Head of caudate nucleus (tissue), 42 donors: ENCODE data around the gene IL17B.
A peak's percentile ranks its signal among the peaks of the same experiment; 100 is the strongest.

Experiments
- DNase-seq, 42 donors: peaks; one replicate each; pipeline versions ENCODE4 v3.0.0 to v3.0.0-alpha.2; 2020 to 2021; ENCODE audit warnings: mixed read lengths in 7 of 42
- intact Hi-C: fragments of 100-400 bp; cut with DNase I; formaldehyde crosslinking; loops from one replicate; pipeline ENCODE4 v1.15.0; 2022

IL17B gene

DNA sequence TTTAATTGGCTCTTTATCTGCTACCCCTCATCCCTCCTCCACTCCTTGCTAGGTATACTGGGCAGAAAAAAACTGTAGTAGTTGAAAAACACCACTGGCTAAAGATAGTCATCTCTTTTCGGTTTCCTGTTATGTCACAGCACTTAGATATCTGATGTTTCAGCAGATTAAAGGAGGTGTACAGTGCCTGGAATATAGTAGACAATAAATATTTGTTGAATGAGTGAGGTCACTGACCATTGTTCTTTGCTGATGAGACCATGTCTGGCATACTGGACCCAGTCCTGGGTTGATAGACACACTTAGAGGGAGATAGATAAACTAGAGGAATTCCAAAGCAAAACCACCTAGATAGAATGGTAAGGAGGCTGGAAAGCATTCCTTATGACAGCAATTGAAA lies 30.6 kb downstream of the IL17B start:
- no peak for DNase-seq
- intact Hi-C loops, result no loop called here

DNA sequence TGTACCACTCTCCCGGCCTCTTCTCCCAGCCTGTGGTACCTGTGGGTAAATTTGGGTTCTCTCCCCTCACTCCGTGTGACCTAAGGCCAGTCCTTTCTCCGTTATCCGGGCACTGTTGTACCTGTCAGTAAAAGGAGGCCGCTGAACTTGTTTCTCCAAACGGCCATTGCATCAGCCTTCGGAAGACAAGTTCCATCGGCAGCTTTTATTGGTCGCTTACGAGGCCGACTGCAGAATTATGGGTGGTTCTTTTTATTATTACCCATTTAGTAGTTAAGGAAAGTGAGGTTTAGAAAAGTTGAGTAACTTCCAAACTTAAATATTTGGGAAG lies 33.2 kb downstream of the IL17B start:
- peak in 9 of 42 donors; percentile 17 to 50 (median 34) for DNase-seq
- intact Hi-C loops, result no loop called here

DNA sequence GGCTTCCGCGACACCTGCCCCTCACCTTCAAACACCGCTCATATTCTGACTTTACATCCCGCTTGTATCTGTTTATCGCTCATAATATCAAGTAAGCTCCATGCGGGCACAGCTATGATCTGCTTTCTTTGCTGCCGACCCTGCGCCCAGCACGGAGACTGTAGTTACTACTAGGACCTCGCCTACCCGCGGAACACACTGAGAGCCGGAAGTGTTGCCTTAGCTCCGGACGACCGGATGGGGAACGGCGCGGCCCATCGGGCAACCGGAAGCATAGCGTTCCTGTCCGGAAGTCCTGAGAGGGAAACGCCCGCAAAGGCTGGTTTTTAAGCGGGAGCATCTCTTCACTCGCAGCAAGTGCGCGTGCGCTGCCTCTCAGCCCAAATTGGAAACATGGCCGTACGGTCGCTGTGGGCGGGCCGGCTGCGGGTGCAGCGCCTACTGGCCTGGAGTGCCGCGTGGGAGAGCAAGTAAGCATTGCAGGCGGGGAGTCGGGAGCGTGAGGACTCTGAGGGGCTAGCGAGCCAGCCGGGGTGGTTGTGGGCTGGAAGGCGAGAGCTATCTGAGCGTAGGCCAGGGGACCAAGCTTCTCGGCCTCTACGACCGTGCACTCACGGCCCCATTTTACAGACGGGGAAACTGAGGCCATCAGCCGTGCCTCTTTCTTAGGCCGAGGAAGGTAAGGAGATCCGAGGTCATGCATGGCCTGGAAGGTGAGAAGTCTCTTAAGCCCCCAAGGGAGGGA lies 33.8 kb downstream of the IL17B start, which contains the start of gene GRPEL2:
GRPEL2 (plus strand) TSS at position 353 of the 745 bp plus-strand sequence; CDS start at position 394, 41 bp downstream.
- intact Hi-C loops, result no loop called here
- peak; percentile 91 to 98 (median 96) for DNase-seq

DNA sequence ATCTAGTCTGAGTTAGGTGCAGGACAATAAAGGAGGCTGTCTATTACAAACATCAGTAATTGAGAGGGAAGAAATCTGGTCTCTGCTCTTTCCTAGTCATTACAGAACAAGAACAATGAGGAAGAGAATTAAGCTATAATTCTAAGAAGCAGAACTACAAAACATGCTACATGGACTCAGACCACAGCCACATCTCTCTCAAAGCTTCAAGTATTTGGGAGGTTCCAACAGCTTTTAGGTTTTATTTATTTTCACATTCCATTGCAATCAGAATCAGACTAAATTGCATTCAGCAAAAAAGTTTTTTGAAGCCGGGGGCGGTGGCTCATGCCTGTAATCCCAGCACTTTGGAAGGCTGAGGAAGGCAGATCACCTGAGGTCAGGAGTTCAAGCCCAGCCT lies 34.9 kb downstream of the IL17B start:
- intact Hi-C loops, result no loop called here
- DNase-seq, result no peak

GRCh38 chr5:149341876-149342275 lies 37.2 kb downstream of the IL17B start:
- intact Hi-C loops, result no loop called here
- DNase-seq, result no peak

GRCh38 chr5:149340920-149341319 lies 38.2 kb downstream of the IL17B start:
- DNase-seq, result no peak
- intact Hi-C loops, result no loop called here

DNA sequence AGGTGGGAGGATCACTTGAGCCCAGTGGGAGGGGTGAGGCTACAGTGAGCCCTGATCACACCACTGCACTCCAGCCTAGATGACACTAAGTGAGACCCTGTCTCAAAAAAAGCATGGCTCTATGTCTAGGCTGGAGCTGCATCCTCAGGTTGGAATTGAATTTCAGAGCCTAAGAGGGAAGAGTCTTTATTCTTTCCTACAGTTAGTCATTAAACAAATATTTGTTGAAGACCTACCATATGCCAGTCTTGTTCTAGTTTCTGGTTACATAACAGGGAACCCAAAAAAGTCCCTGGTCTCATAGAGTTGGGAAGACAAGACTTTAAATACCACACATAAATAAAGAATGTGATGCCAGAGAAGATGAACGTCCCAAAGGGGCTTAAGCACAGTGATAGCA lies 40.7 kb downstream of the IL17B start:
- intact Hi-C loops, result no loop called here
- DNase-seq, result no peak

- DNase-seq, result no peak
- intact Hi-C loops, result no loop called here
These were observed 41.4 kb downstream of the IL17B start for GRCh38 chr5:149337736-149338135.

GRCh38 chr5:149333711-149334443 lies 45.2 kb downstream of the IL17B start:
- intact Hi-C loops, result no loop called here
- no peak for DNase-seq

DNA sequence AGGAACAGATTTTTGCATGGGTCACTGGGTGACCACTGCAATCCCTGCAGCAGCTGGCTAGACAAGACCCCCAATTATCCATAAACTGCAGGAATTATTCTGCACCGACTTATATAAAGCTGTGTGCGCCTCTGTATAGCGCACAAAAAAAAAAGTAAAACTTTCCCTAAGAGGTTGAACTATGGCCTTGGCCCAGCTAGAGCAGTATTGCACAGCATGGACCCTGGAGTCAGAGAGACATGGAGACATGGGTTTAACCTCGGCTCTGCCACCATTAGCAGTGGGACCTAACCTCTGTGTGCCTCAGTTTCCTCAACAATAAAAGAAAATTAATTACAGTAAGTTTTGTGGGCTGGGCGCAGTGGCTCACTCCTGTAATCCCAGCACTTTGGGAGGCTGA lies 50.9 kb downstream of the IL17B start:
- intact Hi-C loops, result no loop called here
- no peak for DNase-seq

- intact Hi-C loops, result no loop called here
- no peak for DNase-seq
These were observed 52.5 kb downstream of the IL17B start for GRCh38 chr5:149326611-149327010.

DNA sequence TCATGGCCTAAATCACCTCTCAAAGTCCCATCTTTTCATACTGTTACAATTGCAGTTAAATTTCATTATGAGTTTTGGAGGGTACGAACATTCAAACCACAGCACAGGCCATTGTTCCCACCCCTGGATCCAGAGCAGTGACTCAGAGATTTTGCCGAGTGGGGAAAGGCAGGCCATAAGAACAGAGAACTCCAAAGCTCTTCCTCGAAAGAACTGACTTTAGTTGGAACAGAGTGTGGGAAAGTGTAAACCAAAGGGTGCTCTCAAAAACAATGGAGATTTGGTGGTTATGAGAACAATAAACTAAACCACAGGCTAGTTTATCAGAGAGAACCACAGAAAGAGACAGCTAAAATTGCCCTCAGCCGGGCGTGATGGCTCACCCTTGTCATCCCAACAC lies 53.2 kb downstream of the IL17B start:
- intact Hi-C loops, result no loop called here
- no peak for DNase-seq

DNA sequence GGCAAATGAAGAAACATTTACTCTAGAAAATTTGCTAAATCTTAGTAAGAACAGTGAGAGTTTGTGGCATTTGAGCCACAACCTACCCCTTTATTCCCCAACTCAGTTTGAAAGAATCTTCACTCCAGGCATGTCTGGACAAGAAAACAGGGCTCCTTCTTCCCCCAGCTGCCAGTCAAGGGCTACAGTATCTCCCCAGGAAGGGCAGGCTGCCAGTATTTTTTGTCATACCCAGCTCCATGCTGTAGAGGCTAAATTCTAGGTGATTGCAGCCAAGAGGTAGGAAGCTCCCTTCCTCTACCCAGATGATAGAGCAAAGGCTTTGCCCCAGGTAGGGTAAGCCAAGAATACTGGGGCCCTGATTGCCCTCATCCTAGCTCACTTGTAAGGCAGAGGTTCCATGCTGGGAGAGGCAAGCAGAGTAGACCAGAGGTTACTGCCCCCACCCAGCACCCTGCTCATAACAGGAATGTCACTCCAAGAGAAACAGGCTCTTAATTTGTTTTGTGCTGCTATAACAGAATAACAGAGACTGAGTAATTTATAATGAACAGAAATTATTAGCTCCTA lies 53.8 kb downstream of the IL17B start:
- no peak for DNase-seq
- intact Hi-C loops, result no loop called here

- intact Hi-C loops, result no loop called here
- DNase-seq, result no peak
These were observed 54.5 kb downstream of the IL17B start for GRCh38 chr5:149324641-149325040.
